PFSK-1 (cell line): ENCODE results near the gene GNG13.

Experiments
- POLR2AphosphoS5 ChIP-seq: IDR thresholded peaks from 2 replicates; pipeline ENCODE4 v1.6.1; 2012; ENCODE audit warnings: low read depth, mild to moderate bottlenecking, control low read depth, low read length, moderate library complexity
- SIN3A ChIP-seq: IDR thresholded peaks from 2 replicates; pipeline ENCODE4 v1.6.1; 2012; ENCODE audit warnings: mild to moderate bottlenecking, low read length, moderate library complexity, borderline replicate concordance; ENCODE audit not compliant: insufficient read depth
- TAF1 ChIP-seq: IDR thresholded peaks from 2 replicates; pipeline ENCODE4 v1.6.1; 2012; ENCODE audit warnings: low read length, control low read depth, borderline replicate concordance; ENCODE audit not compliant: insufficient read depth

- no peak for TF ChIP-seq SIN3A
- TF ChIP-seq POLR2AphosphoS5 = no peak
- no peak for TF ChIP-seq TAF1
Measured at GRCh38 chr16:803754-804080, 3.2 kb upstream of the GNG13 start.
